H9 (cell line): ENCODE data around the gene CYB5RL. TPM values are rescaled to one million over a fixed set of nuclear protein-coding genes. Genes with fewer than 3 reads are reported as not detected.

Experiments
- DNase-seq: peaks from one replicate; pipeline ENCODE4 v3.0.0-alpha.2; 2017
- H2AFZ ChIP-seq: one replicate; pipeline ENCODE4 v1.6.1; 2013; ENCODE audit warnings: mild to moderate bottlenecking, low read length, control low read depth, moderate library complexity
- H2AK5ac ChIP-seq: 2 replicates; pipeline ENCODE4 v1.6.1; 2013; ENCODE audit warnings: low read length, control low read depth, mixed read lengths; ENCODE audit not compliant: insufficient read length
- H2BK120ac ChIP-seq: one replicate; pipeline ENCODE4 v1.6.1; 2013; ENCODE audit warnings: low read depth, mild to moderate bottlenecking, low read length, control low read depth, inconsistent platforms; ENCODE audit not compliant: poor library complexity, severe bottlenecking
- H2BK12ac ChIP-seq: 2 replicates; pipeline ENCODE4 v1.6.1; 2013; ENCODE audit warnings: low read length, control low read depth, mixed read lengths, low read depth; ENCODE audit not compliant: insufficient read length
- H2BK15ac ChIP-seq: 2 replicates; pipeline ENCODE4 v1.6.1; 2013; ENCODE audit warnings: low read depth, low read length, control low read depth
- H2BK20ac ChIP-seq: one replicate; pipeline ENCODE4 v1.6.1; 2013; ENCODE audit warnings: low read depth, mild to moderate bottlenecking, low read length, control low read depth, inconsistent platforms; ENCODE audit not compliant: poor library complexity, severe bottlenecking
- H2BK5ac ChIP-seq: 2 replicates; pipeline ENCODE4 v1.6.1; 2013; ENCODE audit warnings: low read length, control low read depth, mixed read lengths; ENCODE audit not compliant: insufficient read length
- H3K14ac ChIP-seq: 2 replicates; pipeline ENCODE4 v1.6.1; 2013; ENCODE audit warnings: low read length, control low read depth; ENCODE audit not compliant: insufficient read depth
- H3K18ac ChIP-seq: 2 replicates; pipeline ENCODE4 v1.6.1; 2013; ENCODE audit warnings: low read depth, mild to moderate bottlenecking, mixed read lengths, low read length, control low read depth; ENCODE audit not compliant: insufficient read length
- H3K23ac ChIP-seq: 2 replicates; pipeline ENCODE4 v1.6.1; 2013; ENCODE audit warnings: low read length, control low read depth, mixed read lengths, low read depth; ENCODE audit not compliant: insufficient read length
- H3K23me2 ChIP-seq: 2 replicates; pipeline ENCODE4 v1.6.1; 2013; ENCODE audit warnings: low read depth, mild to moderate bottlenecking, mixed read lengths, low read length, control low read depth; ENCODE audit not compliant: insufficient read length, poor library complexity, severe bottlenecking
- H3K27ac ChIP-seq: 2 replicates; pipeline ENCODE4 v1.5.1; 2013; ENCODE audit warnings: low read length, control low read depth, mixed read lengths, low read depth; ENCODE audit not compliant: insufficient read length
- H3K27me3 ChIP-seq: 2 replicates; pipeline ENCODE4 v1.6.1; 2013; ENCODE audit warnings: low read length, control low read depth, inconsistent platforms; ENCODE audit not compliant: insufficient read depth
- H3K4ac ChIP-seq: 2 replicates; pipeline ENCODE4 v1.6.1; 2013; ENCODE audit warnings: low read depth, mild to moderate bottlenecking, control low read depth, inconsistent platforms, low read length, moderate library complexity
- H3K4me1 ChIP-seq: 2 replicates; pipeline ENCODE4 v1.6.1; 2013; ENCODE audit warnings: low read length, control low read depth, inconsistent platforms; ENCODE audit not compliant: insufficient read depth
- H3K4me2 ChIP-seq: 2 replicates; pipeline ENCODE4 v1.6.1; 2013; ENCODE audit warnings: low read length, control low read depth, mixed read lengths; ENCODE audit not compliant: insufficient read length, insufficient read depth
- H3K56ac ChIP-seq: 2 replicates; pipeline ENCODE4 v1.6.1; 2013; ENCODE audit warnings: low read depth, mild to moderate bottlenecking, mixed read lengths, low read length, control low read depth; ENCODE audit not compliant: insufficient read length
- H3K79me1 ChIP-seq: 2 replicates; pipeline ENCODE4 v1.6.1; 2013; ENCODE audit warnings: low read depth, mild to moderate bottlenecking, moderate library complexity, low read length, control low read depth, inconsistent platforms; ENCODE audit not compliant: insufficient read depth, poor library complexity, severe bottlenecking
- H3K79me2 ChIP-seq: 2 replicates; pipeline ENCODE4 v1.6.1; 2013; ENCODE audit warnings: low read length, control low read depth, inconsistent platforms; ENCODE audit not compliant: insufficient read depth
- H3K9ac ChIP-seq: 2 replicates; pipeline ENCODE4 v1.6.1; 2013; ENCODE audit warnings: low read length, control low read depth, mixed read lengths; ENCODE audit not compliant: insufficient read length; ENCODE audit errors: extremely low read depth
- H3K9me3 ChIP-seq: one replicate; pipeline ENCODE4 v1.6.1; 2013; ENCODE audit warnings: low read depth, low read length, inconsistent platforms; ENCODE audit not compliant: control insufficient read depth
- H3T11ph ChIP-seq: one replicate; pipeline ENCODE4 v1.6.1; 2013; ENCODE audit warnings: mild to moderate bottlenecking, low read length, control low read depth, inconsistent platforms
- H4K20me1 ChIP-seq: one replicate; pipeline ENCODE4 v1.6.1; 2013; ENCODE audit not compliant: control insufficient read depth, insufficient read length, insufficient read depth
- H4K5ac ChIP-seq: 2 replicates; pipeline ENCODE4 v1.6.1; 2013; ENCODE audit warnings: low read depth, mild to moderate bottlenecking, mixed read lengths, low read length, control low read depth; ENCODE audit not compliant: insufficient read length
- H4K8ac ChIP-seq: replicated peaks from 2 replicates; pipeline ENCODE4 v1.6.1; 2013; ENCODE audit warnings: low read length, control low read depth, mixed read lengths, low read depth; ENCODE audit not compliant: insufficient read length
- H4K91ac ChIP-seq: 2 replicates; pipeline ENCODE4 v1.6.1; 2013; ENCODE audit warnings: low read depth, mild to moderate bottlenecking, moderate library complexity, mixed read lengths, low read length, control low read depth; ENCODE audit not compliant: insufficient read length
- H3K27ac Mint-ChIP-seq, 3 experiments: 2 replicates in 2 of 3; 3 replicates in 1 of 3; pipeline ENCODE4 v1.8.0; 2020 to 2021; ENCODE audit warnings: mixed read lengths in 3 of 3, mild to moderate bottlenecking in 1 of 3, moderate library complexity in 1 of 3
- H3K27me3 Mint-ChIP-seq: 2 replicates; pipeline ENCODE4 v1.8.0; 2021; ENCODE audit warnings: low read depth, mild to moderate bottlenecking, moderate library complexity, mixed read lengths
- H3K36me3 Mint-ChIP-seq, 3 experiments: 2 replicates in 2 of 3; 3 replicates in 1 of 3; pipeline ENCODE4 v1.8.0; 2020 to 2021; ENCODE audit warnings: low read depth in 3 of 3, mixed read lengths in 3 of 3; ENCODE audit not compliant: insufficient read depth in 1 of 3
- H3K4me1 Mint-ChIP-seq, 2 experiments: 2 replicates each; pipeline ENCODE4 v1.8.0; 2020; ENCODE audit warnings: mixed read lengths in 2 of 2
- H3K4me3 Mint-ChIP-seq, 2 experiments: 2 replicates in 1 of 2; 3 replicates in 1 of 2; pipeline ENCODE4 v1.8.0; 2020 to 2021; ENCODE audit warnings: mild to moderate bottlenecking in 2 of 2, mixed read lengths in 2 of 2, moderate library complexity in 1 of 2
- H3K9me3 Mint-ChIP-seq, 2 experiments: 2 replicates in 1 of 2; 3 replicates in 1 of 2; pipeline ENCODE4 v1.8.0; 2020; ENCODE audit warnings: mild to moderate bottlenecking in 2 of 2, mixed read lengths in 2 of 2, moderate library complexity in 1 of 2
- WGBS: extraction: QIAGEN DNeasy Blood & Tissue Kit; methylation state at CpG from one replicate; pipeline ENCODE4 v1.1.7; 2013; ENCODE audit warnings: missing lambda C conversion rate, low lambda C conversion rate, mixed read lengths; ENCODE audit not compliant: insufficient read length; ENCODE audit errors: extremely low coverage; 5-methylcytosine and 5-hydroxymethylcytosine counted together
- total RNA-seq: library from RNA; stranded (reverse); gene quantifications from 2 replicates; pipeline ENCODE4 v1.2.1, GENCODE V29; 2021
- TF ChIP-seq, protein P1 (sequence below): fragments of 200-600 bp; sonication (generic); conservative IDR thresholded peaks from 3 replicates; pipeline ENCODE4 v1.8.0; 2021; ENCODE audit warnings: antibody characterized with exemption, mild to moderate bottlenecking

CYB5RL gene
- total RNA-seq, 1 experiment from 2014 or later, result 12.6 TPM

DNA sequence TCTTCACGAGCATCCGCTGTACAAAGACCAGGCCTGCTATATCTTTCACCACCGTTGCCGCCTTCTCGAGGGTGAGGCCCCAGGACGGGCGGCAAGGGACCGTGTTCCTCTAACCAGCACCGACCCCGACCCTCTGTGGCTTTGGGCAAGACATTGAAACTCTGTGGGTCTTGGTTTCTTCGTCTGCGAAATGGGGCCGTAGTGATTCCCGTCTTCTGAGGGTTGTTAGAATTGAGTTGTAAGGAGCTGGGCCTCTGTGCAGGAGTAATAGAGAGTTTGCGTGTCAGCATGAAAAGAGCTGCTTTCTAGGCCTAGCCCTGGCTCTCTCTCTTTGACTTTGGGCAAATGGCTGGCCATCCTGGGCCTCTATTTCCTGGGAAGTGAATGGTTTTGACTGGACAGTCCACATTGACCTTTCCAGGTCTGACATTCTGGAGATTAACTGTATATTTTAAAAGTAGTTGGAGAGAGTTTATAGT, 728 bp upstream of the CYB5RL start:
- Histone ChIP-seq H3K27ac (no peak overlapping the region), H2AK5ac (no peak overlapping the region)
- H3K4me3 Mint-ChIP-seq, result peak overlapping the region; percentile 97 to 98

More for the DNA sequence above, 728 bp upstream of the CYB5RL start:
- Histone ChIP-seq H3K14ac (peak overlapping the region; percentile 77), H3K4me1 (peaks cover 3% of the 10 kb centered on the region; the same call in 1 of the 2 replicates), H2BK5ac (no peak overlapping the region), H4K5ac (no peak overlapping the region), H4K8ac (no peak overlapping the region), H2BK12ac (no peak overlapping the region), H4K20me1 (no peaks in the 10 kb centered on the region), H3K9ac (peak overlapping the region; percentile 89), H3K23me2 (peaks cover 12% of the 10 kb centered on the region), H3K9me3 (no peaks in the 10 kb centered on the region), H3T11ph (no peak overlapping the region), H3K4ac (no peak overlapping the region; the same call in 1 of the 2 replicates), H2BK20ac (no peak overlapping the region), H3K56ac (no peak overlapping the region), H4K91ac (no peak overlapping the region), H2BK120ac (no peak overlapping the region), H3K23ac (no peak overlapping the region), H3K18ac (peak overlapping the region; percentile 81), H3K79me1 (peaks cover 5% of the 10 kb centered on the region), H3K27me3 (no peaks in the 10 kb centered on the region), H2BK15ac (no peak overlapping the region), H3K79me2 (peaks cover 13% of the 10 kb centered on the region; the same call in 1 of the 2 replicates), H3K4me2 (peak overlapping the region; percentile 92), H2AFZ (no peak overlapping the region)
- peaks cover 3% of the 10 kb centered on the region; the same call in 1 of the 2 replicates for H3K27me3 Mint-ChIP-seq
- no peak for DNase-seq
- no CpG with 5 or more reads among the region's 15 CpGs for WGBS
- TF ChIP-seq, protein P1, sequence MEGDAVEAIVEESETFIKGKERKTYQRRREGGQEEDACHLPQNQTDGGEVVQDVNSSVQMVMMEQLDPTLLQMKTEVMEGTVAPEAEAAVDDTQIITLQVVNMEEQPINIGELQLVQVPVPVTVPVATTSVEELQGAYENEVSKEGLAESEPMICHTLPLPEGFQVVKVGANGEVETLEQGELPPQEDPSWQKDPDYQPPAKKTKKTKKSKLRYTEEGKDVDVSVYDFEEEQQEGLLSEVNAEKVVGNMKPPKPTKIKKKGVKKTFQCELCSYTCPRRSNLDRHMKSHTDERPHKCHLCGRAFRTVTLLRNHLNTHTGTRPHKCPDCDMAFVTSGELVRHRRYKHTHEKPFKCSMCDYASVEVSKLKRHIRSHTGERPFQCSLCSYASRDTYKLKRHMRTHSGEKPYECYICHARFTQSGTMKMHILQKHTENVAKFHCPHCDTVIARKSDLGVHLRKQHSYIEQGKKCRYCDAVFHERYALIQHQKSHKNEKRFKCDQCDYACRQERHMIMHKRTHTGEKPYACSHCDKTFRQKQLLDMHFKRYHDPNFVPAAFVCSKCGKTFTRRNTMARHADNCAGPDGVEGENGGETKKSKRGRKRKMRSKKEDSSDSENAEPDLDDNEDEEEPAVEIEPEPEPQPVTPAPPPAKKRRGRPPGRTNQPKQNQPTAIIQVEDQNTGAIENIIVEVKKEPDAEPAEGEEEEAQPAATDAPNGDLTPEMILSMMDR, result no peak
- H3K9me3 Mint-ChIP-seq, result no peaks in the 10 kb centered on the region; a peak in 1 of 5 replicates
- peaks cover 15 to 20% of the 10 kb centered on the region in 2 experiments for H3K4me1 Mint-ChIP-seq
- H3K36me3 Mint-ChIP-seq, result peaks cover 14 to 30% (median 24%) of the 10 kb centered on the region in 3 experiments; a peak in 6 of 7 replicates
- H3K27ac Mint-ChIP-seq, result peak overlapping the region; percentile 44 to 99 (median 96); a peak in 5 of 7 replicates
